MM.1S (cell line): Measurements from ENCODE around the gene G2E3.

Experiments
- EZH2 ChIP-seq: fragments of 300-600 bp; sonication (generic); optimal IDR thresholded peaks from 2 replicates; pipeline ENCODE3; 2017; ENCODE audit warnings: low read depth, mild to moderate bottlenecking, antibody characterized with exemption, low read length, mixed read lengths
- TF ChIP-seq, protein P1 (sequence below): fragments of 300-600 bp; sonication (generic); IDR thresholded peaks from 2 replicates; pipeline ENCODE4 v1.5.1; 2016; ENCODE audit warnings: antibody characterized with exemption, low read length, mixed read lengths

DNA sequence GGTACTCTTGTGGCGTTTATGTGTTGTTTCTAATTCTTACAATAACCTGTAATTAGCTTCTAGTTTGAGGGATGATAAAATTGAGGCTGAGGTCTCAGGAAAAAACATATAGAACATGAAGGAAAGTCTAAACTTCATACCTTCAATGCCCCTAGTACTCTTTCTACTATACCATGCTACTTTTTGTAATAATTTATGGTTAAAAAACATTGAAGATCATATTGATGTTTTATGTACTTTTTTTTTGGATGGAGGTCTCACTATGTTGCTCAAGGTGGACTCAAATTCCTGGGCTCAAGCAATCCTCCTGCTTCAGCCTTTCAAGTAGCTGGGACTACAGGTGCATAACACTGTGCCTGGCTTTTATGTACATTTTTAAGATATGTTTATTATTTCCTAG, 13.8 kb downstream of the G2E3 start:
- TF ChIP-seq, protein P1, sequence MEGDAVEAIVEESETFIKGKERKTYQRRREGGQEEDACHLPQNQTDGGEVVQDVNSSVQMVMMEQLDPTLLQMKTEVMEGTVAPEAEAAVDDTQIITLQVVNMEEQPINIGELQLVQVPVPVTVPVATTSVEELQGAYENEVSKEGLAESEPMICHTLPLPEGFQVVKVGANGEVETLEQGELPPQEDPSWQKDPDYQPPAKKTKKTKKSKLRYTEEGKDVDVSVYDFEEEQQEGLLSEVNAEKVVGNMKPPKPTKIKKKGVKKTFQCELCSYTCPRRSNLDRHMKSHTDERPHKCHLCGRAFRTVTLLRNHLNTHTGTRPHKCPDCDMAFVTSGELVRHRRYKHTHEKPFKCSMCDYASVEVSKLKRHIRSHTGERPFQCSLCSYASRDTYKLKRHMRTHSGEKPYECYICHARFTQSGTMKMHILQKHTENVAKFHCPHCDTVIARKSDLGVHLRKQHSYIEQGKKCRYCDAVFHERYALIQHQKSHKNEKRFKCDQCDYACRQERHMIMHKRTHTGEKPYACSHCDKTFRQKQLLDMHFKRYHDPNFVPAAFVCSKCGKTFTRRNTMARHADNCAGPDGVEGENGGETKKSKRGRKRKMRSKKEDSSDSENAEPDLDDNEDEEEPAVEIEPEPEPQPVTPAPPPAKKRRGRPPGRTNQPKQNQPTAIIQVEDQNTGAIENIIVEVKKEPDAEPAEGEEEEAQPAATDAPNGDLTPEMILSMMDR: no peak
- no peak for TF ChIP-seq EZH2
